ENCODE results near the gene CXXC5.
"Not testable (repeated sequence)": the region's sequence is repeated elsewhere in the genome, so short reads cannot be mapped to it uniquely, and the experiment has no call there.

CXXC5 gene

DNA sequence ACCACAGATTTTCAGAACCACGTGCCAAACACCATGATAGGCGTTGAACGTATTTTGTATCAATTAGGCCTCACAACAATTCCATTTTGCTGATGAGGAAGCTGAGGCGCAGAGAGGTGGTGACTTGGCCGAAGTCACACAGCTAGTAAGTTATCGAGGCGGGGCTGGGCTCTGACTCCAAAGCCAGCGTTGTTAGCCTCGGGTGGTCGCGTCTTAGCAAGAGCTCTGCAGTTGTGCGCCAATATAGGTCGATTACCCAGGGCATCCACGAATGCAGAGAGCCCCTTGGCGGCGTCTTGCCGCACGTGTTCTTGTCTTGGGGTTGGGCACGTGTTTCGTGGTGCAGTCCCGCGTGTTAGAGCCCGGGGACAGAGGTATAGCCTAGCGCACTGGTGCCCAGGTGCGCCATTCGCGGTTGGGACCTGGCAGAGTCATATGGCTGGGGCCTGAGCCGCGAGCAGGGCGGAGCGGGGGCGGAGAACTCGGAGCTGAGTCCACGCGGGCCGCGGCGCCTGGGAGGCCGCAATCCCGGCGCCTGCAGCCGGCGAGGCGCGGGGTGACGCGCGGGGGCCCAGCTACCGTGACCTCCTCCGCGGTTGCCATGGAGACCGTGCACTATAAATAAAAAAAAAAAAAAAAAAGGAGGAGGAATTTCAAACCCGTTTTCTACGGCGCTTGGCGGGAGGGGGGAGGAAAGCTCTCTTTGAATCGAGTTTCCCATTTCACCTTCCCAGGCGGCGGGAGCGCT, 62.3 kb downstream of the CXXC5 start:
- peak in 2 of 3 experiments; percentile 34 to 45 for DNase-seq (ENCODE audit: low read depth in 3 of 3)

DNA sequence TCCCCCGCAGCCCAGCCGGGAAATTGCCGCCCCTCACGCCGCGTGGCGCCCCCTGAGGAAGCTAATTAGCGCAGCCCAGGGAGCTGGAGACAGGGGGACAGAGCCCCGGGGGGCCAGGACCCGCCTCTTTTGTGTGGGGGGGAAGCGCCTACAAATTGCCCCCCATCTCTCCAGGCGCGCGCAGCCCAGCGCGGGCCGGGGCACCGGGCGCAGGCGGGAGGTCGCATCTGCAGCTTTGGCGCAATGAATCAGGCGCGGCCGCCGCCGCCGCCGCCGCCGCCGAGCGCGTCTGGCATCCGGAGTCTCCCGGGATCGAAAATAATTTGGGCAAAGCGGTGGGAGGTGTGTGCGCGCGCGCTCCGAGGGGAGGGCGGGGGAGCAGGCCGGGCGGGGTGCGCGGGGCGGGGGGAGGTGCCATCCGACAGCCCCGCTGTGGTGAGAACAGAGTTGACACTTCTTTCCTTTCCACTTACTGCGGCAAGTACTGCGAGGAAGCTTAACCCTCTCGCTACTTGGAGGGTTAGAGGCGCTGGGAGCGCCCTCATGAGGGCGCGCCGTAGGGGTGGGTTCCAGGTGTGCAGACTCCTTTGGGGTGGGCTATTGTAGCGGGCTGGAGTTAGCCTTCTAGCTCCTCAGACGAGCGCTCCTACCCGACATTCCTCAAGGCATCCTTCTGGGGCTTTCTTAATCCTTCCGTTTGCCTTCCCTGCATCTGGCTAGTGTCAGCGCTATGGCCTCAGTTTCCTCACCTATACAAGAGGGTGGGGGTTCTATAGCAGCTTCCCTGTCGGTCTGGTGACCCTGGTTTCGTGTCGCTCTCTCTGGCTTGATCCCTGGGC, 63.1 kb downstream of the CXXC5 start:
- DNase-seq (ENCODE audit: low read depth in 3 of 3), result peak in 2 of 3 experiments; percentile 29 to 40

DNA sequence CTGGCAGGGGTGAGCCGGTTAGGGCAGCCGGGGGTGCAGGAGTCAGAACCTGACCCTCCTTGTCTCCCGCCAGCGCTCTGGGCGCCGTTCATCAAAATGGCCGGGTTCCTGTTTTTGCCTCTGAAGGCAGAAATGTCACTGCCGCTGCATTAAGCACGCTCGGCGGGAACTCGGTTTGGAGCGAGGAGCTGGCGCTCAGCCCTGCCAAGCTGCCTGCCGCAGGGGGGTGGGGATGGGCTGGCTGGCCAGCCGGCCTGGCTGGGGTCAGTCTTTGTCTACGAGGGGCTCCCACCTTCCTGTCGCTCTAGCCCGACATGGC, 63.7 kb downstream of the CXXC5 start:
- no peak for DNase-seq (ENCODE audit: low read depth in 3 of 3)

DNA sequence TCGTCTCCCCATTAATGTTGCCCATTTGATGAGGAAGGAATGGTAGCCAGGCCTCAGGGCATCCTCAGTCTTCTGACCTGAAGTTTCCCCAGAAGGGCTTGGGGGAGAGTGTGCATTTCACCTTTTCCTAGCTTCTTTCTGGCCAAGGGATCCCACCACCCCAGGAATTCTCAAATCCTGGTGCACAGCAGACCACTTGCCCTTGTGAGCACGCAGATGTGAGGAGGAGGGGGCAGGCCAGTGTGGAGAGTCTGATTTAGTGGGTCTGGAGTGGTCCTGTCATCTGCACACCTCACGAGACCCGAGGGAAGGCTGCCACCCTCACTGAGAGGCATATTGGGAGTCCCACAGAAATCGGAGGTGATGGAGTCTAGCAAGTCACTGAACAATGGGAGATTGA, 64.3 kb downstream of the CXXC5 start:
- no peak for DNase-seq (ENCODE audit: low read depth in 3 of 3)

DNA sequence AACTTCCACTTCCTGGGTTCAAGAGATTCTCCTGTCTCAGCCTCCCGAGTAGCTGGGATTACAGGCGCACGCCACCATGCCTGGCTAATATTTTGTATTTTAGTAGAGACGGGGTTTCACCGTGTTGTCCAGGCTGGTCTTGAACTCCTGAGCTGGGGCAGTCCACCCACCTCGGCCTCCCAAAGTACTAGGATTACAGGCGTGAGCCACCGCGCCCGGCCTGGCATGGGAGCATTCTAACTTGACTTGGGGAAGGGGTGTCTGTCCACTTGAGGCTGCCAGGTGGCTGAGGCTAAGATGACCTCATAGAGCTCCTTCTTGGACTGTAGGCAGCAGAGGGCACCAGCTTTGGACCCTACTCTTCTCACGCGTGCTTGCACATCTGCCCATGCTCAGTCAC, 65.7 kb downstream of the CXXC5 start:
- not testable (repeated sequence) for DNase-seq (ENCODE audit: low read depth in 3 of 3)

DNA sequence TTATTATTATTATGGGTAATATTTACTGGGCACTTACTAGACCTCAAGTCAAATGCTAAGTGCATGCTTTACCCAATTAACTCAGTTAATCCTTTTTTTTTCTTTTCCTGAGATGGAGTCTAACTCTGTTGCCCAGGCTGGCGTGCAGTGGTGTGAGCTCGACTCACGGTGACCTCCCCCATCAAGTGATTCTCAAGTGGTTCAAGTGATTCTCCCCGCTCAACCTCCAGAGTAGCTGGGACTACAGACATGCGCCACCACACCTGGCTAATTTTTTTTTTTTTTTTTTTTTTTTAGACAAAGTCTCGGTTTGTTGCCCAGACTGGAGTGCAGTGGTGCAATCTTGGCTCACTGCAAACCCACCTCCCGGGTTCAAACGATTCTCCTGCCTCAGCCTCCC, 69.1 kb downstream of the CXXC5 start:
- no peak for DNase-seq (ENCODE audit: low read depth in 3 of 3)

DNA sequence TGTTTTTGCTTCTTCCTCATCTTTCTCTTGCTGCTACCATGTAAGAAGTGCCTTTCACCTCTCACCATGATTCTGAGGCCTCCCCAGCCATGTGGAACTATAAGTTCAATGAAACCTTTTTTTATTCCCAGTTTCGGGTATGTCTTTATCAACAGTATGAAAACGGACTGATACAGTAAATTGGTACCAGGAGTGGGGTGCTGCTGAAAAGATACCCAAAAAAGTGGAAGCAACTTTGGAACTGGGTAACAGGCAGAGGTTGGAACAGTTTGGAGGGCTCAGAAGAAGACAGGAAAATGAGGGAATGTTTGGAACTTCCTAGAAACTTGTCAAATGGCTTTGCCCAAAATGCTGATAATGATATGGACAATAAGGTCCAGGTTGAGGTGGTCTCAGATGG, 70.3 kb downstream of the CXXC5 start:
- not testable (repeated sequence) for DNase-seq (ENCODE audit: low read depth in 3 of 3)

DNA sequence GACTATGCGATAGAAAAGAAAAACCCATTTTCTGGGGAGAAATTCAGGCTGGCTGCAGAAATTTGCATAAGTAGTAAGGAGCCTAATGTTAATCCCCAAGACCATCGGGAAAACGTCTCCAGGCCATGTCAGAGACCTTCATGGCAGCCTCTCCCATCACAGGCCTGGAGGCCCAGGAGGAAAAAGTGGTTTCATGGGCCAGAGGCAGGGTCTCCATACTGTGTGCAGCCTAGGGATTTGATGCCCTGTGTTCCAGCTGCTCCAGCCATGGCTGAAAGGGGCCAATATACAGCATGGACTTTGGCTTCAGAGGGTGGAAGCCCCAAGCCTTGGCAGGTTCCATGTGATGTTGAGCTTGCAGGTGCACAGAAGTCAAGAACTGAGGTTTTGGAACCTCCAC, 71.8 kb downstream of the CXXC5 start:
- DNase-seq (ENCODE audit: low read depth in 3 of 3), result not testable (repeated sequence)

DNA sequence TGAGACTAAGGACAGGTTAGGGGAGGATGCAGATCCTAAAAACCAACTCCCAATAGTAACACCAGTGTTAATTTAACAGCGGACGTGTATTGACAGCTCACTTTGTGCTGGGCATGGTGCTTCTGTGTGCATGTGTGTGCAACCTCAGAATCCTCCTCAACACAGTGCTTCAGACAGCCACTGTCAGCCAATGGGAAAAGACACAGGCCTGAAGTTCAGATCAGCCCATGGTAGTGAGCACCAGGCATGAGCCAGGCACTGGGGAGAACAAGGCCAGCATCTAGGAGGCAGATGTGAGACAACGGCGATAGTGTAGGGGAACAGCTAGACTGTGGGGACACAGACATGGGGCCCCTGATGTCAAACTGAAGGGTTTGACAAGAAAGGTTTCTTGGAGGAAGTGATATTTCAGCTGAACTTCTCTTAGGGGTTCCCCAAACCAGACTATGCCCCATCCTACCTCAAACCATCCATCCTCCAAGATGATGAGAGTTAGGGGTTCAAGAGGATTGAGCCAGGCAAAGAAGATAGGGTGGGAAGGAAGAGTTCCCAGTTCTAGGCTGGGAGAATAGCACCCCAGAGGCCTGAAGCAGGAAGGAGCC, 75.9 kb downstream of the CXXC5 start:
- DNase-seq (ENCODE audit: low read depth in 3 of 3), result no peak

DNA sequence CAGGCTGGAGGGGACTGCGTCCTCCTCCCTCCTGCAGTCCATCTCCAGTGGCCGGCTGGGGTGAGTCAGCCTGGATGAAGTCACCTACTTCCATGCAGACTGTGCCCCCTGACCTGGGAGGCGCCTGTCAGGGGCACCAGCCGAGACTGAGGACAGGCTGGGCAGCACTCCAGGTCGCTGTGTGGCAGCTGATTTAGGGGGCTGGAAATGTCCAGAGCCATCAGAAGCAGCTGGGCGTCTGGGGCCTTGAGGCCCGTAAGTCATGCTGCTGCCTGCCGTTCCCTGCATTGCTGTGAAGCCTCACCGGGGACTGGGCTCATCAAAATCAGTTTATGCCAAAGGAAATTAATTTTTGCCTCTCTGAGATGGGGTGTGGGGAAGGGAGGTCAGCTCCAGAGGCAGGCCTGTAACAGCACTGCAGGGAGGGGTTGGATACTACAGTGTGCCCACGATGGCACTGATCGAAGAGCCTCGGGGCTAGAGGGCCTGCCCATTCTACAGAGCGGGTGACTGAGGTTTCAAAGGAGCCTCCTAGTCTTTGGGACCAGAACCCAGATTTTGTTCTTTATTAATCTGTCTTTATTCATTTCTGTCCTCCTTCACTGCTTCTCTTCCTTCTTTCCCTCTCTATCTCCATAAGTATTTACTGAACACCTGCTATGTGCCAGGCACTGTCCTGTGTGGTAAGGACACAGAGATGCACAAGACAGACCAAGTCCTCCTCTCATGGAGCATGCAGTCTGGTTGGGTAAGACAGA, 77.1 kb downstream of the CXXC5 start:
- DNase-seq (ENCODE audit: low read depth in 3 of 3), result no peak

DNA sequence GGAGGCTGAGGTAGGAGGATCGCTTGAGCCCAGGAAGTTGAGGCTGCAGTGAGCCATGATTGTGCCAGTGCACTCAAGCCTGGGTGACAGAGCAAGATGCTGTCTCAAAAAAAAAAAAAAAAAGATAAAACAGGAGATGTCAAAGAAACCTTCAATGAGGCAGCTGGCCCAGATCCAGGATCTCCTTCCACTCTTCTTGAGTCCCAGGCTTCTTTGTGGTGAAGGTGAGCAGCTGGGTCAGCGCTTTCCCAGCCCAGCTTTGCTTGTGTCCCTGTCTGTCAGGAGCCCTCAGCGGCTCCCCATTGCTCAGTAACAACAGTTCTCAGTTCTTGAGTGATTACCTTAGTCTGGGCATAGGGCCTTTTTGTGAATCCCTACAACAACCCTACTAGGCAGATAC, 78.1 kb downstream of the CXXC5 start:
- no peak for DNase-seq (ENCODE audit: low read depth in 3 of 3)

DNA sequence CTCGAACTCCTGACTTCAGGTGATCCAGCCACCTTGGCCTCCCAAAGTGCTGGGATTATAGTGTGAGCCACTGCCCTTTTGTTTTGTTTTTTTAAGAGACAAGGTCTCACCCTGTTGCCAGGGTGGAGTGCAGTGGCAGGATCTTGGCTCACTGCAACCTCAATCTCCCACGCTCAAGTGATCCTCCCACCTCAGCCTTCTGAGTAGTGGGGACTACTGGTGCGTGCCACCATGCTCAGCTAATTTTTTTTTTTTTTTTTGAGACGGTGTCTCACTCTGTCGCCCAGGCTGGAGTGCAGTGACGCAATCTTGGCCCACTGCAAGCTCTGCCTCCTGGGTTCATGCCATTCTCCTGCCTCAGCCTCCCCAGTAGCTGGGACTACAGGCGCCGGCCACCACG, 79.5 kb downstream of the CXXC5 start:
- DNase-seq (ENCODE audit: low read depth in 3 of 3), result not testable (repeated sequence)

DNA sequence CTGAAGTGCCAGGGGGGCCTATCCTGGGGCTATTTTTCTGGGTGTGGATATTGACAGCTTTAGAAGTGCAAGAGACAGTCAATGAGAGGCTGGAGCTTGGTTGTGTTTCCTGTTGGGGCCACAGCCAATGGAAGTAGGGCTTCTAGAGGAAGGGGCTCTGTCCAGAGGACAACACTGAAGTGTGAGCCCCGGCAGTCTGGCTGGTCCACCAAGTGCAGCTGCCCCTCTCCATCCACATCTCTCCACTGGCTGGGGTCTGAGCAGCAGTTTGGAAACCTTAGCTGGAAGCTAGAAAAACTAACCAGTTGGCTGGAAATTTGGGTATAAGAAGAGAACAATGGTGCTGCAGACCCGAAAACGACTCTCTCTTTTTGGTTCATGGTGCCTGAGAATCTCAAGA, 83.1 kb downstream of the CXXC5 start:
- no peak for DNase-seq (ENCODE audit: low read depth in 3 of 3)

DNA sequence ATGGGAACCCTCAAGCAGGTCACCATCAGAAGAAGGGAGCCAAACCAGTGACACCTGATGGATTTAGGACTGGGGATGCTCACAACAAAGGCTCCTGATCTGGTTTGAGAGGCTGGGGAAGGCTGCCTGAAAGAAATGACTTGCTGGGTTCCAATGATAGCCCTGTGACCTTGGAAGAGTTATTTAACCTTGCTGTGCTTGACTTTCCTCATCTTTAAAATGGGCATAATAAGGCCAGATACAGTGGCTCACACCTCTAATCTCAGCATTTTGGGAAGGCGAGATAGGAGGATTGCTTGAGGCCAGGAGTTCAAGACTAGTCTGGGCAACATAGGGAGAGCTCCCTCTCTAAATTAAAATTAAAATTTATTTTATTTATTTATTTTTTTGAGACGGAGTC, 83.9 kb downstream of the CXXC5 start:
- no peak for DNase-seq (ENCODE audit: low read depth in 3 of 3)

DNA sequence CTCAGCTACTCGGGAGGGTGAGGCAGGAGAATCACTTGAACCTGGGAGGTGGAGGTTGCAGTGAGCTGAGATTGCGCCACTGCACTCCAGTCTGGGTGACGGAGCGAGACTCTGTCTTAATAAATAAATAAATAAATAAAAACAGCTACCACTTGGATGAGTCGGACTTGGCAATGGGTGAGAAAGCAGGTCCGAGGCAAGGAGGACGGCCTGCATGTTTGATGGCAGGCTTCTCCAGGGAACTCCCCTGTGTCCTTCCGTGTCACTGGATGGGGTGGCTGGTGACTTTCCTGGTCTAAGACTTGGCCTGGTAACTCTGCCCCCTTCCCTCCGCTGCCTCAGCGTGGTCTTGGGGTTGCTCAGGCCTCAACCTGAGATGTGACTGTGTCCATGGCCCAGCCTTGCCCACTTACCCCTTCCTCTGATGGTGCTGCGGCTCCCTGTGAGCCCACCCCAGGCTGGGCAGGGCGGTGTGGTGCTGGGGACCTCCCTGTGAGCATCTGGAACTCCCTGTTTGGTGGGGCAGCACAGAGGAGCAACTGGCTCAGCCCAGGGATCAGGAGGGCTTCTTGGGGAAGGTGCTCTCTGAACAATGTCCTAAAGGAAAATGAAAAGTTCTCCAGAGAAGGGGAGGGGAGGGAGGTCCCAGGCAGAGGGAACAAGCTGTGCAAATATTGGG, 85.0 kb downstream of the CXXC5 start:
- no peak for DNase-seq (ENCODE audit: low read depth in 3 of 3)
